Central memory CD4-positive, alpha-beta T cell (primary cell): Measurements from ENCODE around the gene CD37.

ENCODE experiments used
- DNase-seq: peaks from one replicate; pipeline ENCODE4 v3.0.0; 2022

Gene CD37

GRCh38 chr19:49383599-49383998, 48.4 kb downstream of the CD37 start:
- DNase-seq: no peak

- DNase-seq: peak; percentile 86
Measured at GRCh38 chr19:49387936-49388372, 52.7 kb downstream of the CD37 start, which contains the start of gene KASH5. KASH5 (plus strand) TSS chr19:49388249; CDS start chr19:49390884, 2,635 bp downstream.

- DNase-seq: no peak
Measured at GRCh38 chr19:49389406-49389805, 54.2 kb downstream of the CD37 start.
